GM18873 (cell line): Measurements from ENCODE around the gene RIC8B.
"Not testable (repeated sequence)": the region's sequence is repeated elsewhere in the genome, so short reads cannot be mapped to it uniquely, and the experiment has no call there.

Source experiments
- ATAC-seq: cut with Tn5 transposase; IDR thresholded peaks from one replicate; pipeline ENCODE4 v1.9.1; 2021; ENCODE audit warnings: mild to moderate bottlenecking, moderate library complexity, moderate number of reproducible peaks; ENCODE audit not compliant: unreplicated experiment, low FRiP score

Gene RIC8B

GRCh38 chr12:106897981-106898901 is 123.8 kb downstream of the RIC8B start:
- ATAC-seq: no peak

GRCh38 chr12:106900554-106900953 is 126.1 kb downstream of the RIC8B start:
- no peak for ATAC-seq

- no peak for ATAC-seq
Measured at GRCh38 chr12:106901276-106901675, 126.8 kb downstream of the RIC8B start.

- no peak for ATAC-seq
Measured at GRCh38 chr12:106902053-106902452, 127.6 kb downstream of the RIC8B start.

GRCh38 chr12:106903241-106903945 is 128.9 kb downstream of the RIC8B start:
- ATAC-seq: no peak

- no peak for ATAC-seq
Measured at GRCh38 chr12:106906715-106907114, 132.2 kb downstream of the RIC8B start.

- no peak for ATAC-seq
Measured at GRCh38 chr12:106907411-106907810, 132.9 kb downstream of the RIC8B start.

GRCh38 chr12:106907846-106908245 is 133.4 kb downstream of the RIC8B start:
- ATAC-seq: no peak

GRCh38 chr12:106908561-106908960 is 134.1 kb downstream of the RIC8B start:
- no peak for ATAC-seq

GRCh38 chr12:106910202-106910601 is 135.7 kb downstream of the RIC8B start:
- ATAC-seq: peak; percentile 74

GRCh38 chr12:106911581-106911980 is 137.1 kb downstream of the RIC8B start:
- ATAC-seq: no peak

GRCh38 chr12:106913456-106913855 is 139.0 kb downstream of the RIC8B start:
- ATAC-seq: no peak

GRCh38 chr12:106914796-106915634 is 140.5 kb downstream of the RIC8B start:
- ATAC-seq: no peak

GRCh38 chr12:106915635-106916026 is 141.1 kb downstream of the RIC8B start:
- no peak for ATAC-seq

- no peak for ATAC-seq
Measured at GRCh38 chr12:106917503-106917902, 143.0 kb downstream of the RIC8B start.

- no peak for ATAC-seq
Measured at GRCh38 chr12:106918746-106919145, 144.3 kb downstream of the RIC8B start.

GRCh38 chr12:106919910-106920544 is 145.5 kb downstream of the RIC8B start:
- ATAC-seq: no peak

- ATAC-seq: not testable (repeated sequence)
Measured at GRCh38 chr12:106921976-106922375, 147.5 kb downstream of the RIC8B start.

GRCh38 chr12:106923594-106923993 is 149.1 kb downstream of the RIC8B start:
- ATAC-seq: not testable (repeated sequence)

- ATAC-seq: no peak
Measured at GRCh38 chr12:106924268-106924861, 149.9 kb downstream of the RIC8B start.
